PC-3 (cell line): Measurements from ENCODE around the gene APOL1. TPM values are rescaled to one million over a fixed set of nuclear protein-coding genes. Genes with fewer than 3 reads are reported as not detected.

ENCODE experiments used
- ATAC-seq: fragments of 200-7000 bp; cut with Tn5 transposase; 2 replicates; pipeline ENCODE4 v1.9.1; 2020; ENCODE audit warnings: mild to moderate bottlenecking, moderate library complexity
- BruUV-seq: library from RNA; stranded (reverse); fragments of 400-500 nt; replicated peaks from 2 replicates; lab custom pipeline; 2021; lab: Mats Ljungman, UMichigan
- CTCF ChIA-PET: fragments of 300-600 bp; sonication (Branson Sonifier 250); formaldehyde crosslinking; loops from one replicate; lab custom pipeline; 2022; ENCODE audit warnings: antibody characterized with exemption; lab: Charles Lee
- POLR2A ChIA-PET: fragments of 300-600 bp; sonication (Branson Sonifier 250); formaldehyde crosslinking; loops from one replicate; lab custom pipeline; 2022; ENCODE audit warnings: antibody characterized with exemption; ENCODE audit not compliant: unreplicated experiment; lab: Charles Lee
- DNase-seq: peaks from one replicate; pipeline ENCODE4 v3.0.0-alpha.2; 2015
- H2AFZ ChIP-seq: fragments of 300-600 bp; sonication (generic); 2 replicates; pipeline ENCODE4 v1.6.0; 2016; ENCODE audit warnings: antibody characterized with exemption, low read length
- H3F3A ChIP-seq: fragments of 300-600 bp; sonication (generic); one replicate; pipeline ENCODE4 v1.6.0; 2017; ENCODE audit warnings: antibody characterized with exemption, low read length, control low read depth, mild to moderate bottlenecking; ENCODE audit not compliant: unreplicated experiment
- H3K27ac ChIP-seq: fragments of 300-600 bp; sonication (generic); 2 replicates; pipeline ENCODE4 v1.5.1; 2016; ENCODE audit warnings: mild to moderate bottlenecking, low read length
- H3K27me3 ChIP-seq: fragments of 300-600 bp; sonication (generic); 2 replicates; pipeline ENCODE4 v1.6.1; 2016; ENCODE audit warnings: low read length, mixed read lengths
- H3K36me3 ChIP-seq: fragments of 300-600 bp; sonication (generic); 2 replicates; pipeline ENCODE4 v1.6.1; 2016; ENCODE audit warnings: low read depth, mixed run types, low read length, mixed read lengths
- H3K4me1 ChIP-seq: fragments of 300-600 bp; sonication (generic); 2 replicates; pipeline ENCODE4 v1.5.1; 2016; ENCODE audit warnings: low read length; ENCODE audit not compliant: insufficient read depth
- H3K4me2 ChIP-seq: fragments of 300-600 bp; sonication (generic); 2 replicates; pipeline ENCODE4 v1.6.0; 2016; ENCODE audit warnings: low read length
- H3K4me3 ChIP-seq: fragments of 300-600 bp; sonication (generic); 2 replicates; pipeline ENCODE4 v1.5.1; 2016; ENCODE audit warnings: mild to moderate bottlenecking, low read length, mixed read lengths
- H3K79me2 ChIP-seq: fragments of 300-600 bp; sonication (generic); 2 replicates; pipeline ENCODE4 v1.6.1; 2017; ENCODE audit warnings: low read length, mixed read lengths
- H3K9ac ChIP-seq: fragments of 300-600 bp; sonication (generic); 2 replicates; pipeline ENCODE4 v1.6.0; 2016; ENCODE audit warnings: mild to moderate bottlenecking, low read length
- H3K9me2 ChIP-seq: fragments of 300-600 bp; sonication (generic); replicated peaks from 2 replicates; pipeline ENCODE4 v1.6.1; 2016; ENCODE audit warnings: mixed run types, low read length, mixed read lengths
- H3K9me3 ChIP-seq: fragments of 300-600 bp; sonication (generic); 2 replicates; pipeline ENCODE4 v1.6.1; 2016; ENCODE audit warnings: low read length, mixed read lengths
- H4K20me1 ChIP-seq: fragments of 300-600 bp; sonication (generic); 2 replicates; pipeline ENCODE4 v1.6.1; 2016; ENCODE audit warnings: low read length, mixed read lengths
- CTCF ChIP-seq: fragments of 300-600 bp; sonication (generic); conservative IDR thresholded peaks from 2 replicates; pipeline ENCODE4 v1.5.1; 2017; ENCODE audit warnings: antibody characterized with exemption, low read depth, mild to moderate bottlenecking, low read length
- EZH2 ChIP-seq: fragments of 300-600 bp; sonication (generic); IDR thresholded peaks from one replicate; pipeline ENCODE4 v1.6.1; 2017; ENCODE audit warnings: antibody characterized with exemption, mild to moderate bottlenecking, low read length; ENCODE audit not compliant: unreplicated experiment
- EZH2phosphoT487 ChIP-seq: fragments of 300-600 bp; sonication (generic); IDR thresholded peaks from 2 replicates; pipeline ENCODE4 v1.6.1; 2018; ENCODE audit warnings: mild to moderate bottlenecking, antibody characterized with exemption, low read length, borderline replicate concordance
- intact Hi-C: fragments of 100-400 bp; cut with micrococcal nuclease; formaldehyde crosslinking; loops from 2 replicates; pipeline ENCODE4 v1.9.0; 2023
- total RNA-seq: library from RNA; depleted of rRNA; stranded (reverse); fragments of >200 nt; gene quantifications from 2 replicates; pipeline ENCODE4 v1.2.3, GENCODE V29; 2014

The APOL1 gene
- total RNA-seq, 1 experiment from 2014 or later: not detected

GRCh38 chr22:36210224-36210623, 42.7 kb upstream of the APOL1 start:
- ATAC-seq: no peak
- BruUV-seq: no TSS peak

DNA sequence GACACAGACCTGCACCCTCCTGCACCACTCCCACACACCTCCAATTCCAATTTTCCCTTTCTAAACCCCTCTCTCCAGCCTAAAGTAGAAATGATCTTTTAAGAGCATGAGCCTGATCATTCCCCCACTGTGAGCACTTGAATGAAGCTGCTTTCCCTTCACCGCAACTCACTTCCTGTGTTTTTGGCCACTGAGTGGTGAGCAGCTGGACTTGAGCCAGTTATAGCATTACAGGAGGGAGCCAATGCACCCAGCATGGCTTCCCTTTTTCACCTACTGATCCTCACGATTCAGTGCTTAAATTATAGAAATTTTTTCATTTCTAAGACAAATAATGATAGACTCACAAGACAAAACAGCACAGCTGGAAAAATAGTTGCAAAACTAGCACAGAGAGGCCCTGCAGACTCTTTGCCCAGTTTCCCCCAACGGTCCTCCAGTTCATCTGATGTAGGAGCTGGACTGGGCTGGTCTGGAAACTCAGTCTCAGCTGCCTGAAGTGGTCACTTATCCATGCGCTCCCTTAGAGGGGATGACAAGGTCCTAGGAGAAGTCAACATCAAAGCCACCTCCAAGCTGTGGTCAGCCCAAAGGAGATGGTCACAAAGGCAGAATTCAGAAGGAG, 41.6 kb upstream of the APOL1 start:
- ChIA-PET POLR2A (no interaction called here), CTCF (interaction anchor here (0.6 to 0.7 kb wide), 3 partner anchors 40 to 1551 kb away, joined by 3 to 4 read pairs (median 3); no protein-coding TSS in a partner anchor)
- no peaks in the 10 kb centered on the region for H3K9me3 ChIP-seq
- intact Hi-C loops: no loop called here
- peaks cover 24% of the 10 kb centered on the region; the same call in 1 of the 2 replicates for H3K27me3 ChIP-seq
- no peaks in the 10 kb centered on the region for H3F3A ChIP-seq
- TF ChIP-seq EZH2: no peak
- TF ChIP-seq EZH2phosphoT487: no peak
- no peak for TF ChIP-seq CTCF
- no peak overlapping the region for H2AFZ ChIP-seq
- no peaks in the 10 kb centered on the region for H3K36me3 ChIP-seq
- ATAC-seq (no peak), DNase-seq (no peak)
- H3K4me2 ChIP-seq: no peak overlapping the region
- H3K9me2 ChIP-seq: no peaks in the 10 kb centered on the region
- H3K79me2 ChIP-seq: no peaks in the 10 kb centered on the region
- no TSS peak for BruUV-seq
- no peaks in the 10 kb centered on the region for H4K20me1 ChIP-seq
- H3K27ac ChIP-seq: no peak overlapping the region
- no peak overlapping the region for H3K9ac ChIP-seq
- no peaks in the 10 kb centered on the region for H3K4me1 ChIP-seq
- no peak overlapping the region for H3K4me3 ChIP-seq

More at GRCh38 chr22:36210224-36210623, 42.7 kb upstream of the APOL1 start:
- Histone ChIP-seq H3K4me2 (no peak overlapping the region), H2AFZ (no peak overlapping the region), H3F3A (no peaks in the 10 kb centered on the region), H4K20me1 (no peaks in the 10 kb centered on the region), H3K9ac (no peak overlapping the region), H3K27me3 (peaks cover 14% of the 10 kb centered on the region; the same call in 1 of the 2 replicates), H3K9me3 (no peaks in the 10 kb centered on the region), H3K4me1 (no peaks in the 10 kb centered on the region), H3K27ac (no peak overlapping the region), H3K9me2 (no peaks in the 10 kb centered on the region), H3K36me3 (no peaks in the 10 kb centered on the region), H3K79me2 (no peaks in the 10 kb centered on the region), H3K4me3 (no peak overlapping the region)
- DNase-seq: no peak
- CTCF ChIA-PET: no interaction called here
- POLR2A ChIA-PET: no interaction called here
- intact Hi-C loops: no loop called here
- TF ChIP-seq CTCF: no peak
- no peak for TF ChIP-seq EZH2
- no peak for TF ChIP-seq EZH2phosphoT487

DNA sequence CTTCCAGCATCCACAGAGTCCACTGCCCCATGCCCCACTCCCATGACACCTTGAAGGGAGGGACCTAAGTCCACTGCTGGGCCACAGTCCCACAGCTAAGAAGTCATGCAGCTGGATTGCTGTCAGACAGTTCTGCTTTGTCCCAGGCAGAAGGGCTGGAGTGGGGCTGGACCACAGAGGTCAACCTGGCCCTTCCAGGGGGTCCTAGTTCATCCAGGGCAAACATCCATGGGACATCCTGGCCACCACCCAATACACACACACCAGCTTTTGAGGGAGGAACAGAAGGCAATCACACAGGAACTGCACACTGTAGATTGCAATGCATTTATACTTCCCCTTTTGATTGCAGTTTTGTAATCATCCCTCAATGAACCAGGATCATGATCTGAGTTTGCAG, 40.0 kb upstream of the APOL1 start:
- Histone ChIP-seq H4K20me1 (no peaks in the 10 kb centered on the region), H3K9ac (no peak overlapping the region), H3K79me2 (no peaks in the 10 kb centered on the region), H3K36me3 (no peaks in the 10 kb centered on the region), H3K4me3 (no peak overlapping the region), H3K9me2 (no peaks in the 10 kb centered on the region), H3K27me3 (peaks cover 34% of the 10 kb centered on the region), H3K4me2 (no peak overlapping the region), H3F3A (no peaks in the 10 kb centered on the region), H3K4me1 (no peaks in the 10 kb centered on the region), H3K9me3 (no peaks in the 10 kb centered on the region), H3K27ac (no peak overlapping the region), H2AFZ (no peak overlapping the region)
- TF ChIP-seq EZH2phosphoT487 (no peak), CTCF (no peak), EZH2 (no peak)
- intact Hi-C loops: no loop called here
- POLR2A ChIA-PET: no interaction called here
- DNase-seq (no peak), ATAC-seq (no peak)
- CTCF ChIA-PET: no interaction called here
- no TSS peak for BruUV-seq
